Stimulated activated CD4-positive, alpha-beta T cell treated with anti-CD3 and anti-CD28 coated beads, Interleukin-4, amount 100 ng/mL, for 4 hours (primary cell): Measurements from ENCODE around the gene FADS2.

Source experiments
- DNase-seq, 2 experiments: peaks; one replicate each; pipeline ENCODE4 v3.0.0-alpha.2; 2020

FADS2 gene

GRCh38 chr11:61828629-61829407 lies 718 bp downstream of the FADS2 start:
- peak in 1 of 2 experiments; percentile 23 for DNase-seq

GRCh38 chr11:61829806-61830205 lies 1.7 kb downstream of the FADS2 start:
- no peak for DNase-seq

GRCh38 chr11:61830237-61831105 lies 2.4 kb downstream of the FADS2 start:
- DNase-seq, result no peak

- DNase-seq, result no peak
Observed at GRCh38 chr11:61832207-61832606, 4.1 kb downstream of the FADS2 start.

- no peak for DNase-seq
Observed at GRCh38 chr11:61832754-61833153, 4.7 kb downstream of the FADS2 start.

GRCh38 chr11:61833471-61833870 lies 5.4 kb downstream of the FADS2 start:
- no peak for DNase-seq

GRCh38 chr11:61833926-61834277 lies 5.8 kb downstream of the FADS2 start:
- no peak for DNase-seq

- peak; percentile 9 to 28 for DNase-seq
Observed at GRCh38 chr11:61834278-61835048, 6.4 kb downstream of the FADS2 start.

- no peak for DNase-seq
Observed at GRCh38 chr11:61836193-61836592, 8.1 kb downstream of the FADS2 start.

GRCh38 chr11:61837411-61838005 lies 9.4 kb downstream of the FADS2 start:
- DNase-seq, result no peak

GRCh38 chr11:61838501-61838900 lies 10.4 kb downstream of the FADS2 start:
- DNase-seq, result no peak

- no peak for DNase-seq
Observed at GRCh38 chr11:61838921-61839320, 10.8 kb downstream of the FADS2 start.

GRCh38 chr11:61839742-61840141 lies 11.6 kb downstream of the FADS2 start:
- DNase-seq, result no peak

GRCh38 chr11:61840371-61840770 lies 12.3 kb downstream of the FADS2 start:
- no peak for DNase-seq

GRCh38 chr11:61841636-61842527 lies 13.8 kb downstream of the FADS2 start:
- no peak for DNase-seq

GRCh38 chr11:61842528-61842820 lies 14.4 kb downstream of the FADS2 start:
- DNase-seq, result no peak

- DNase-seq, result no peak
Observed at GRCh38 chr11:61844909-61845565, 16.9 kb downstream of the FADS2 start.

GRCh38 chr11:61846362-61847020 lies 18.4 kb downstream of the FADS2 start:
- DNase-seq, result no peak

GRCh38 chr11:61847914-61848581 lies 19.9 kb downstream of the FADS2 start:
- no peak for DNase-seq

- DNase-seq, result no peak
Observed at GRCh38 chr11:61848631-61849030, 20.5 kb downstream of the FADS2 start.
